PFSK-1 (cell line): ENCODE measurements around the gene SMYD1.

ENCODE experiments used
- FOXP2 ChIP-seq: optimal IDR thresholded peaks from 2 replicates; pipeline ENCODE3; 2011; ENCODE audit warnings: borderline replicate concordance, control low read depth, inconsistent platforms; ENCODE audit not compliant: insufficient read depth; ENCODE audit errors: extremely low read length, extremely low read depth
- POLR2AphosphoS5 ChIP-seq: IDR thresholded peaks from 2 replicates; pipeline ENCODE4 v1.6.1; 2012; ENCODE audit warnings: low read depth, mild to moderate bottlenecking, control low read depth, low read length, moderate library complexity
- REST ChIP-seq, 2 experiments: IDR thresholded peaks; 2 replicates each; pipeline versions ENCODE4 v1.6.1 to v1.8.0; 2011 to 2012; ENCODE audit warnings: low read depth in 2 of 2, low read length in 2 of 2, control low read depth in 1 of 2, inconsistent platforms in 1 of 2, mild to moderate bottlenecking in 1 of 2, moderate library complexity in 1 of 2; ENCODE audit not compliant: insufficient read depth in 1 of 2
- SIN3A ChIP-seq: IDR thresholded peaks from 2 replicates; pipeline ENCODE4 v1.6.1; 2012; ENCODE audit warnings: mild to moderate bottlenecking, low read length, moderate library complexity, borderline replicate concordance; ENCODE audit not compliant: insufficient read depth
- TAF1 ChIP-seq: IDR thresholded peaks from 2 replicates; pipeline ENCODE4 v1.6.1; 2012; ENCODE audit warnings: low read length, control low read depth, borderline replicate concordance; ENCODE audit not compliant: insufficient read depth

The SMYD1 gene

GRCh38 chr2:88036606-88037005 is 31.0 kb upstream of the SMYD1 start:
- no peak for TF ChIP-seq TAF1
- TF ChIP-seq REST (IDR thresholded peaks at IDR 0.05; ENCODE audit: insufficient read depth in 1 of 2, low read depth in 2 of 2, low read length in 2 of 2), result no peak
- no peak for TF ChIP-seq POLR2AphosphoS5
- TF ChIP-seq FOXP2, result no peak

GRCh38 chr2:88038263-88039105 is 29.1 kb upstream of the SMYD1 start:
- no peak for TF ChIP-seq REST (IDR thresholded peaks at IDR 0.05; ENCODE audit: insufficient read depth in 1 of 2, low read depth in 2 of 2, low read length in 2 of 2)
- no peak for TF ChIP-seq FOXP2
- TF ChIP-seq SIN3A, result no peak
- no peak for TF ChIP-seq TAF1
- TF ChIP-seq POLR2AphosphoS5, result no peak

GRCh38 chr2:88042476-88042875 is 25.1 kb upstream of the SMYD1 start:
- no peak for TF ChIP-seq SIN3A
- no peak for TF ChIP-seq TAF1
- TF ChIP-seq FOXP2, result no peak
- TF ChIP-seq POLR2AphosphoS5, result no peak
- no peak for TF ChIP-seq REST (IDR thresholded peaks at IDR 0.05; ENCODE audit: insufficient read depth in 1 of 2, low read depth in 2 of 2, low read length in 2 of 2)

GRCh38 chr2:88048541-88048940 is 19.1 kb upstream of the SMYD1 start:
- TF ChIP-seq TAF1 (no peak), FOXP2 (no peak), POLR2AphosphoS5 (no peak), SIN3A (no peak), REST (IDR thresholded peaks at IDR 0.05; ENCODE audit: insufficient read depth in 1 of 2, low read depth in 2 of 2, low read length in 2 of 2) (no peak)
